ENCODE measurements around the gene VENTX. TPM values are rescaled to one million over a fixed set of nuclear protein-coding genes. Genes with fewer than 3 reads are reported as not detected.
A peak's percentile ranks its signal among the peaks of the same experiment; 100 is the strongest.

VENTX gene
- polyA plus RNA-seq, 3 donors = 1.4 to 56.0 (median 1.6) TPM

- peaks cover 0 to 2% (median 0%) of the 10 kb centered on the region in 7 donors for H3K9me3 Mint-ChIP-seq
- peaks cover 0 to 15% (median 2%) of the 10 kb centered on the region in 3 donors for H3K27me3 Mint-ChIP-seq (ENCODE audit: low read depth in 3 of 3)
- peak overlapping the region in 1 of 3 experiments; percentile 94 for H3K4me3 ChIP-seq (replicated peaks in 1 of 3; ENCODE audit: low read depth in 2 of 3, low read length in 3 of 3)
- H3K79me2 ChIP-seq (ENCODE audit: insufficient read depth, low read length) = peaks cover 32% of the 10 kb centered on the region
- H3K36me3 ChIP-seq (replicated peaks in 1 of 2; ENCODE audit: control insufficient read depth in 1 of 2, insufficient read depth in 2 of 2, low read length in 2 of 2) = peaks cover 30 to 36% of the 10 kb centered on the region in 2 donors
- peaks cover 30 to 35% of the 10 kb centered on the region in 2 donors for H3K36me3 Mint-ChIP-seq
- peak; percentile 62 to 70 (median 70) for DNase-seq
- H3K27ac Mint-ChIP-seq = peak overlapping the region; percentile 99 to 100 (median 100)
- TF ChIP-seq, protein P1, sequence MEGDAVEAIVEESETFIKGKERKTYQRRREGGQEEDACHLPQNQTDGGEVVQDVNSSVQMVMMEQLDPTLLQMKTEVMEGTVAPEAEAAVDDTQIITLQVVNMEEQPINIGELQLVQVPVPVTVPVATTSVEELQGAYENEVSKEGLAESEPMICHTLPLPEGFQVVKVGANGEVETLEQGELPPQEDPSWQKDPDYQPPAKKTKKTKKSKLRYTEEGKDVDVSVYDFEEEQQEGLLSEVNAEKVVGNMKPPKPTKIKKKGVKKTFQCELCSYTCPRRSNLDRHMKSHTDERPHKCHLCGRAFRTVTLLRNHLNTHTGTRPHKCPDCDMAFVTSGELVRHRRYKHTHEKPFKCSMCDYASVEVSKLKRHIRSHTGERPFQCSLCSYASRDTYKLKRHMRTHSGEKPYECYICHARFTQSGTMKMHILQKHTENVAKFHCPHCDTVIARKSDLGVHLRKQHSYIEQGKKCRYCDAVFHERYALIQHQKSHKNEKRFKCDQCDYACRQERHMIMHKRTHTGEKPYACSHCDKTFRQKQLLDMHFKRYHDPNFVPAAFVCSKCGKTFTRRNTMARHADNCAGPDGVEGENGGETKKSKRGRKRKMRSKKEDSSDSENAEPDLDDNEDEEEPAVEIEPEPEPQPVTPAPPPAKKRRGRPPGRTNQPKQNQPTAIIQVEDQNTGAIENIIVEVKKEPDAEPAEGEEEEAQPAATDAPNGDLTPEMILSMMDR (IDR thresholded peaks at IDR 0.05) = no peak
- peak overlapping the region; percentile 99 for H3K4me2 ChIP-seq (replicated peaks; ENCODE audit: extremely low read depth, low read length, poor library complexity, severe bottlenecking)
- peak overlapping the region; percentile 96 to 99 for H3K27ac ChIP-seq (ENCODE audit: low read depth in 1 of 2, low read length in 2 of 2)
- peaks cover 57% of the 10 kb centered on the region for H3K4me1 Mint-ChIP-seq
- intact Hi-C loops (cut with micrococcal nuclease) = loop anchor here (2.0 kb wide), 3 partner anchors 15 to 31 kb away; partner anchors contain the start of genes TUBGCP2 (in 1 of the 2) and ZNF511 (in 1 of the 2)
- H3K4me1 ChIP-seq (ENCODE audit: control insufficient read depth in 1 of 2, insufficient read depth in 2 of 2, low read length in 2 of 2) = peaks cover 73 to 83% of the 10 kb centered on the region in 2 donors
- no peaks in the 10 kb centered on the region for H3K9me3 ChIP-seq (replicated peaks in 1 of 2; ENCODE audit: control insufficient read depth in 1 of 2, insufficient read depth in 1 of 2, low read length in 2 of 2)
- peak overlapping the region; percentile 83 to 91 for H3K4me3 Mint-ChIP-seq
- WGBS (ENCODE audit: insufficient coverage) = 16% methylated on average over 9 of the region's 12 CpGs
- H3K27me3 ChIP-seq (ENCODE audit: control insufficient read depth in 2 of 2, insufficient read depth in 2 of 2, low read length in 2 of 2) = no peaks in the 10 kb centered on the region
- H2AFZ ChIP-seq (ENCODE audit: insufficient read depth, low read depth, low read length, poor library complexity, severe bottlenecking) = no peak overlapping the region
- peaks cover 31% of the 10 kb centered on the region for H4K20me1 ChIP-seq (ENCODE audit: insufficient read depth, low read length)
- H3K9ac ChIP-seq (ENCODE audit: insufficient read depth, low read length, poor library complexity, severe bottlenecking) = peak overlapping the region; percentile 97
These were observed 40.4 kb downstream of the VENTX start for GRCh38 chr10:133277993-133278576.

DNA sequence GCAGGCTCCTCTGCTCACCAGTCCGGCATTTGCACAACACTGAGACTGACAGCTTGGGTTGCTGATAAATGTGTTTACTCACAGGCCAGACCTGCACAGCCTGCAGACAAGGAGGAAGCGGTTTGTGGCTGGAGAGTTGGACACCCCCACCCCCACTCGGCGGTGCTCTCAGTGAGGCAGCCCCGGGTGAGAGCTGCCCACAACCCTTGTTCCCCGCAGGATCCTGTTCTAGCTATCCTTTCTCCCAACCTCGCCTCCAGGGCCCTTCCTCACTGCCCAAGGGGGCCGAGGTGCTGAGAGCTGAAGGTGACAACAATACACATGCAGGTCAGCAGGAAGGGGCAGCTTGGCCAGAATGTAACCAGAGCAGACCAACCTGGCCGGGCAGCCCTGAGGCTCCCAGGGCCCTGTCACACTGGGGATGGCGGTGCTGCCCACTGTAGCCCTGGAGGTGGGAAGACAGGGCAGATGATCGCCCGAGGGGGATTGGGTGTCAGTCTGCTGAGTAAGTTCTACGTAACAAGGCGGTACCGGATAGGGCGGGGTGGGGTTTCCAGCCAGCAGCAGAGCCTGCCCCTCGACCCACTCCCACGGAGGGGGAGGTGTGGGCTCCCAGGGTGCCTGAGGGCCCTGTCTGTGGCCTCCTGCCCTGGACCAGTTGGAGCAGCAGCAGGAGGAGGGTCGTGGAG lies 41.1 kb downstream of the VENTX start:
- DNase-seq = peak; percentile 96 to 98 (median 97)
- no peaks in the 10 kb centered on the region for H3K9me3 ChIP-seq (replicated peaks in 1 of 2; ENCODE audit: control insufficient read depth in 1 of 2, insufficient read depth in 1 of 2, low read length in 2 of 2)
- H4K20me1 ChIP-seq (ENCODE audit: insufficient read depth, low read length) = peaks cover 24% of the 10 kb centered on the region
- Mint-ChIP-seq H3K36me3 (peaks cover 34 to 39% of the 10 kb centered on the region in 2 donors), H3K27me3 (ENCODE audit: low read depth in 3 of 3) (peaks cover 0 to 14% (median 2%) of the 10 kb centered on the region in 3 donors), H3K4me3 (peak overlapping the region; percentile 83 to 91), H3K27ac (peak overlapping the region; percentile 99 to 100 (median 100)), H3K9me3 (peaks cover 0 to 2% (median 0%) of the 10 kb centered on the region in 7 donors), H3K4me1 (peaks cover 57% of the 10 kb centered on the region)
- H3K79me2 ChIP-seq (ENCODE audit: insufficient read depth, low read length) = peaks cover 32% of the 10 kb centered on the region
- no peaks in the 10 kb centered on the region for H3K27me3 ChIP-seq (ENCODE audit: control insufficient read depth in 2 of 2, insufficient read depth in 2 of 2, low read length in 2 of 2)
- no peak overlapping the region for H2AFZ ChIP-seq (ENCODE audit: insufficient read depth, low read depth, low read length, poor library complexity, severe bottlenecking)
- peak overlapping the region; percentile 99 for H3K4me2 ChIP-seq (replicated peaks; ENCODE audit: extremely low read depth, low read length, poor library complexity, severe bottlenecking)
- peak overlapping the region; percentile 97 for H3K9ac ChIP-seq (ENCODE audit: insufficient read depth, low read length, poor library complexity, severe bottlenecking)
- H3K4me1 ChIP-seq (ENCODE audit: control insufficient read depth in 1 of 2, insufficient read depth in 2 of 2, low read length in 2 of 2) = peaks cover 73 to 78% of the 10 kb centered on the region in 2 donors
- intact Hi-C loops (cut with micrococcal nuclease) = loop anchor here (2.0 kb wide), 3 partner anchors 14 to 30 kb away; partner anchors contain the start of genes TUBGCP2 (in 1 of the 2) and ZNF511 (in 1 of the 2)
- peak overlapping the region in 2 of 3 experiments; percentile 21 to 94 for H3K4me3 ChIP-seq (replicated peaks in 1 of 3; ENCODE audit: low read depth in 2 of 3, low read length in 3 of 3)
- TF ChIP-seq, protein P1 (IDR thresholded peaks at IDR 0.05) = no peak
- H3K36me3 ChIP-seq (replicated peaks in 1 of 2; ENCODE audit: control insufficient read depth in 1 of 2, insufficient read depth in 2 of 2, low read length in 2 of 2) = peaks cover 30 to 36% of the 10 kb centered on the region in 2 donors
- H3K27ac ChIP-seq (ENCODE audit: low read depth in 1 of 2, low read length in 2 of 2) = peak overlapping the region; percentile 96 to 99
- WGBS (ENCODE audit: insufficient coverage) = 4% methylated on average over 5 of the region's 19 CpGs
